SK-N-SH treated with all-trans-retinoic acid at 6 μM for 48 hours (cell line): ENCODE results near the gene THRB.

Experiments
- CSRNP3 ChIP-seq: fragments of 250-450 bp; sonication (Bioruptor Pico); IDR thresholded peaks from 2 replicates; pipeline ENCODE4 v1.5.1; 2021; ENCODE audit warnings: mild to moderate bottlenecking, moderate library complexity
- PATZ1 ChIP-seq: fragments of 250-450 bp; sonication (Bioruptor Pico); IDR thresholded peaks from 2 replicates; pipeline ENCODE4 v1.8.0; 2020; ENCODE audit warnings: mild to moderate bottlenecking, moderate library complexity, borderline replicate concordance
- TCF4 ChIP-seq: fragments of 250-450 bp; sonication (Bioruptor Pico); IDR thresholded peaks from 2 replicates; pipeline ENCODE4 v1.8.0; 2021; ENCODE audit warnings: mild to moderate bottlenecking, moderate library complexity, borderline replicate concordance
- TOX ChIP-seq: fragments of 250-450 bp; sonication (Bioruptor Pico); IDR thresholded peaks from 2 replicates; pipeline ENCODE4 v1.8.0; 2021; ENCODE audit warnings: mild to moderate bottlenecking, moderate library complexity, borderline replicate concordance

- no peak for TF ChIP-seq PATZ1 (CRISPR knock-in tag)
- no peak for TF ChIP-seq TOX (CRISPR knock-in tag)
- TF ChIP-seq TCF4, result no peak
- TF ChIP-seq CSRNP3, result no peak
Measured at GRCh38 chr3:24372559-24373197, 122.0 kb downstream of the THRB start.
